Mesodermal cell (in vitro differentiated cells): ENCODE data around the gene PREX1.
"Not testable (repeated sequence)": the region's sequence is repeated elsewhere in the genome, so short reads cannot be mapped to it uniquely, and the experiment has no call there.

ENCODE experiments used
- H3K27ac ChIP-seq: 2 replicates; pipeline ENCODE4 v1.7.0; 2013; ENCODE audit warnings: mild to moderate bottlenecking, low read depth, low read length, moderate library complexity; ENCODE audit not compliant: severe bottlenecking
- H3K36me3 ChIP-seq: 2 replicates; pipeline ENCODE4 v1.7.1; 2013; ENCODE audit warnings: mild to moderate bottlenecking, low read length, moderate library complexity; ENCODE audit not compliant: control insufficient read depth, insufficient read depth
- H3K4me1 ChIP-seq: one replicate; pipeline ENCODE4 v1.7.1; 2013; ENCODE audit warnings: mild to moderate bottlenecking, low read length; ENCODE audit not compliant: insufficient read depth, control insufficient read depth, poor library complexity, severe bottlenecking
- H3K4me3 ChIP-seq: 2 replicates; pipeline ENCODE4 v1.7.0; 2013; ENCODE audit warnings: low read length, control low read depth, mild to moderate bottlenecking; ENCODE audit not compliant: insufficient read depth, poor library complexity, severe bottlenecking; ENCODE audit errors: extremely low read depth
- H3K9me3 ChIP-seq: 2 replicates; pipeline ENCODE4 v1.7.1; 2013; ENCODE audit warnings: mild to moderate bottlenecking, low read length, moderate library complexity; ENCODE audit not compliant: control insufficient read depth
- WGBS, 2 experiments: methylation state at CpG; one replicate each; pipeline ENCODE4 v1.1.5; 2013; ENCODE audit warnings: missing lambda C conversion rate in 2 of 2; ENCODE audit not compliant: insufficient coverage in 2 of 2; 5-methylcytosine and 5-hydroxymethylcytosine counted together

Gene PREX1

GRCh38 chr20:48784273-48784641, 43.5 kb downstream of the PREX1 start:
- no peak overlapping the region for H3K4me3 ChIP-seq
- WGBS, 2 experiments = 90% methylated on average over 3 of the region's 5 CpGs; no CpG with 5 or more reads in 1 of the 2 experiments
- no peak overlapping the region for H3K27ac ChIP-seq
- peaks cover 22% of the 10 kb centered on the region for H3K4me1 ChIP-seq
- H3K36me3 ChIP-seq = no peaks in the 10 kb centered on the region
- peaks cover 4% of the 10 kb centered on the region for H3K9me3 ChIP-seq

GRCh38 chr20:48783533-48784272, 44.1 kb downstream of the PREX1 start:
- Histone ChIP-seq H3K4me1 (peaks cover 22% of the 10 kb centered on the region), H3K9me3 (peaks cover 6% of the 10 kb centered on the region), H3K4me3 (no peak overlapping the region), H3K27ac (no peak overlapping the region), H3K36me3 (no peaks in the 10 kb centered on the region)
- 82 to 91% methylated on average over 7 to 8 of the region's 9 CpGs for WGBS, 2 experiments

- H3K9me3 ChIP-seq = peaks cover 6% of the 10 kb centered on the region
- H3K4me3 ChIP-seq = no peak overlapping the region
- H3K27ac ChIP-seq = no peak overlapping the region
- WGBS, 2 experiments = 97 to 98% methylated on average over 3 to 4 of the region's 6 CpGs
- H3K4me1 ChIP-seq = peaks cover 14% of the 10 kb centered on the region
- H3K36me3 ChIP-seq = no peaks in the 10 kb centered on the region
These were observed 44.9 kb downstream of the PREX1 start for GRCh38 chr20:48782901-48783308.

DNA sequence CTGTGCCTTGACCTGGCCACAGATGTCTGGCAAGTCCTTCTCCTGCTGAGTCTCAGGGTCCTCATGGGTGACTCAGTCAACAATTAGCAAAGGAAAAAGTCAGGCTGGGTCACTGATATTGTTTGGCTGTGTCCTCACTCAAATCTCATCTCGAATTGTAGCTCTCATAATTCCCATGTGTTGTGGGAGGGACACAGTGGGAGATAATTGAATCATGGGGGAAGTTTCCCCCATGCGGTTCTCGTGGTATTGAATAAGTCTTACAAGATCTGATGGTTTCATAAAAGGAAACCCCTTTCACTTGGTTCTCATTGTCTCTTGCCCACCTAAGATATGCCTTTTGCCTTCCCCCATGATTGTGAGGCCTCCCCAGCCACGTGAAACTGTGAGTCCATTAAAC, 45.7 kb downstream of the PREX1 start:
- H3K27ac ChIP-seq = no peak overlapping the region

GRCh38 chr20:48781634-48782033, 46.2 kb downstream of the PREX1 start:
- Histone ChIP-seq H3K9me3 (peaks cover 6% of the 10 kb centered on the region), H3K36me3 (no peaks in the 10 kb centered on the region), H3K4me1 (peaks cover 3% of the 10 kb centered on the region), H3K4me3 (no peak overlapping the region), H3K27ac (no peak overlapping the region)
- WGBS, 2 experiments = 80% methylated on average over 1 of the region's 1 CpG; no CpG with 5 or more reads in 1 of the 2 experiments

More for the DNA sequence above, 45.7 kb downstream of the PREX1 start:
- Histone ChIP-seq H3K4me1 (peaks cover 5% of the 10 kb centered on the region), H3K9me3 (peaks cover 6% of the 10 kb centered on the region), H3K4me3 (no peak overlapping the region), H3K36me3 (no peaks in the 10 kb centered on the region)
- WGBS, 2 experiments = 60 to 84% methylated on average over 2 to 4 of the region's 4 CpGs

DNA sequence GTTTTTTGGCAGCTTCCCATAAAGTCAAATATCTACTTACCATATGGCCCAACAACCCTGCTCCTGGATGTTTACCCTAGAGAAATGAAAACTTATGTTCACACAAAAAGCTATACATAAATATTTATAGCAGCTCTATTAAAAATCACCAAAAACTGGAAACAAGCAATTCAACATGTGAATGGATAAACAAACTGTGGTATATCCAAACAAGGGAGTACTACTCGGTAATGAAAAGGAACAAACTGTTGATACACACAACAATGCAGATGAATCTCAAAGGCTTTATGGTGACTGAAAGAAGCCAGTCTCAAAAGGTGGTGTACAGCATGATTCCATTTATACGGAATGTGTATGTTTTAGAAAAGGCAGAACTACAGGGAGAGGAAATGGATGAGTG, 48.4 kb downstream of the PREX1 start:
- Histone ChIP-seq H3K9me3 (peaks cover 13% of the 10 kb centered on the region), H3K4me3 (no peak overlapping the region), H3K36me3 (no peaks in the 10 kb centered on the region), H3K4me1 (no peaks in the 10 kb centered on the region), H3K27ac (no peak overlapping the region)
- 77 to 100% methylated on average over 1 to 2 of the region's 2 CpGs for WGBS, 2 experiments

DNA sequence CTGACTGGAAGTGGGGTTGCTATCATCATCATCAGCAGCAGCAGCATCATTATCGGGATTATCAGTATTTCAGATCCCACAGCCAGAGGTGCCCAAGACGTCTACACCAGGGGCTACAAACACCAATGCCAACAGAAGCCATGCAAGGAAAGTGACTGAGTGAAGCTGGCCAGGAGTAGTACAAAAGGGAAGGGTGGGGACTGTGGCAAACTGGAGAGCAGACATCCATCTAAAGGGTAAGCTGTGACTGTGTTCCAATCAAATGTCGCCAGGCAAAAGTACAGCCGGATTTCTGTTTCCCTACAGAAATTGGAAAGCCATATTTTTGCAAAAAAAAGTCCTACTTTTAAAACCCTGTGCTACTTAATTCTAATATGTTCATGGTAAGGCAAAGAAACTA, 50.0 kb downstream of the PREX1 start:
- peaks cover 13% of the 10 kb centered on the region for H3K9me3 ChIP-seq
- no peak overlapping the region for H3K4me3 ChIP-seq
- WGBS, 2 experiments = 83 to 100% methylated on average over 1 to 3 of the region's 4 CpGs
- no peaks in the 10 kb centered on the region for H3K36me3 ChIP-seq
- H3K4me1 ChIP-seq = no peaks in the 10 kb centered on the region
- no peak overlapping the region for H3K27ac ChIP-seq

GRCh38 chr20:48777005-48777404, 50.8 kb downstream of the PREX1 start:
- Histone ChIP-seq H3K9me3 (peaks cover 13% of the 10 kb centered on the region), H3K27ac (peak overlapping the region; percentile 33), H3K4me1 (no peaks in the 10 kb centered on the region), H3K4me3 (no peak overlapping the region), H3K36me3 (no peaks in the 10 kb centered on the region)
- WGBS, 2 experiments = 89 to 100% methylated on average over 5 to 6 of the region's 8 CpGs

- Histone ChIP-seq H3K27ac (peak overlapping the region; percentile 33), H3K4me3 (no peak overlapping the region), H3K36me3 (no peaks in the 10 kb centered on the region), H3K9me3 (peaks cover 13% of the 10 kb centered on the region), H3K4me1 (no peaks in the 10 kb centered on the region)
- 67 to 87% methylated on average over 3 to 7 of the region's 7 CpGs for WGBS, 2 experiments
These were observed 51.5 kb downstream of the PREX1 start for GRCh38 chr20:48776306-48776705.

DNA sequence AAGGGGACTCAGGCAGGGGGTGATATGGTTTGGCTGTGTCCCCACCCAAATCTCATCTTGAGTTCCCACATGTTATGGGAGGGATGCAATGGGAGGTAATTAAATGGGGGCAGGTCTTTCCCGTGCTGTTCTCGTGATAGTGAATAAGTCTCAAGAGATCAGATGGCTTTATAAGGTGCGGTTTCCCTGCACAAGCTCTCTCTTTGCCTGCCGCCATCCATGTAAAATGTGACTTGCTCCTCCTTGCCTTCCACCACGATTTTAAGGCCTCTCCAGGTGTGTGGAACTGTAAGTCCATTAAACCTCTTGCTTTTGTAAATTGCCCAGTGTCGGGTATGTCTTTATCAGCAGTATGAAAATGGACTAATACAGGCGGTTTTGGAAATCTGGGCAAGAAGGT, 52.3 kb downstream of the PREX1 start:
- peaks cover 13% of the 10 kb centered on the region for H3K9me3 ChIP-seq
- not testable (repeated sequence) for H3K36me3 ChIP-seq, H3K27ac ChIP-seq, H3K4me1 ChIP-seq, H3K4me3 ChIP-seq
- WGBS, 2 experiments = 90 to 100% methylated on average over 4 of the region's 7 CpGs

DNA sequence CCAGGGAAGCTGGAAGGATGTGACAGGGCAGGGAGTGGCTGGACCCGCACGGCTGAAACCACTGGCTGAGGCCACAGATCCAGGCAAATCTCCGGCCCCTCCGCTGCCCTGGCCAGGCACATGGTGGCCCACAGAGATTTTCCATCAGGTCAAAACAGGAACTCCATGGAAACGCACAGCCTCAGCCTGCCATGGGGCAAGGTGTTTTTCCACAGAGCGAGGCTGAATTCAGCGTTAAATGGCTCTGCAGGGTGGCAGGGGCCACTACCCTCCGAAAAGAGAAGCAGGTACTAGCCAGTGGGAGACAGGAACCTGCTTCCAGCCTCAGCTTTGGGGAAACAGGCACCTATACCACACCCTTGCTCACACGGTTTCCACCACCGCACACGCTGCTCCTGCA, 53.1 kb downstream of the PREX1 start:
- no peaks in the 10 kb centered on the region for H3K36me3 ChIP-seq
- 94% methylated on average over 11 of the region's 11 CpGs for WGBS, 2 experiments
- peaks cover 13% of the 10 kb centered on the region for H3K9me3 ChIP-seq

More for the DNA sequence above, 53.1 kb downstream of the PREX1 start:
- Histone ChIP-seq H3K4me1 (peaks cover 3% of the 10 kb centered on the region), H3K27ac (no peak overlapping the region), H3K4me3 (no peak overlapping the region)
